ENCODE results near the gene ZSWIM5.

DNA sequence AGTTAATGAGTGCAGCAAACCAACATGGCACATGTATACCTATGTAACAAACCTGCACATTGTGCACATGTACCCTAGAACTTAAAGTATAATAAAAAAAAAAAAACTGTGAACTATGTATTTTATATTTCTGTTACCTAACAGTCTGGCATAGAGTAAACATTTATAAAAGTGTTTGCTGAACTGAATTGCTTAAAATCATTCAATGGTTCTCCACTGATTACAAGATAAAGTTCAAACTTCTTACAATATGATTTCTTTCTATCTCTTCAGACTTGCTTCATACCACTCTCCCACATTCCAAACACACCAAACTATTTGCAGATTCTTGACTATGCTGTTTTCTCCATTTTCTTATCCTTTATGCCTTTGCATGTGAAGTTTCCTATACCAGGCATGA, 104.5 kb downstream of the ZSWIM5 start:
- TF ChIP-seq, protein P1, sequence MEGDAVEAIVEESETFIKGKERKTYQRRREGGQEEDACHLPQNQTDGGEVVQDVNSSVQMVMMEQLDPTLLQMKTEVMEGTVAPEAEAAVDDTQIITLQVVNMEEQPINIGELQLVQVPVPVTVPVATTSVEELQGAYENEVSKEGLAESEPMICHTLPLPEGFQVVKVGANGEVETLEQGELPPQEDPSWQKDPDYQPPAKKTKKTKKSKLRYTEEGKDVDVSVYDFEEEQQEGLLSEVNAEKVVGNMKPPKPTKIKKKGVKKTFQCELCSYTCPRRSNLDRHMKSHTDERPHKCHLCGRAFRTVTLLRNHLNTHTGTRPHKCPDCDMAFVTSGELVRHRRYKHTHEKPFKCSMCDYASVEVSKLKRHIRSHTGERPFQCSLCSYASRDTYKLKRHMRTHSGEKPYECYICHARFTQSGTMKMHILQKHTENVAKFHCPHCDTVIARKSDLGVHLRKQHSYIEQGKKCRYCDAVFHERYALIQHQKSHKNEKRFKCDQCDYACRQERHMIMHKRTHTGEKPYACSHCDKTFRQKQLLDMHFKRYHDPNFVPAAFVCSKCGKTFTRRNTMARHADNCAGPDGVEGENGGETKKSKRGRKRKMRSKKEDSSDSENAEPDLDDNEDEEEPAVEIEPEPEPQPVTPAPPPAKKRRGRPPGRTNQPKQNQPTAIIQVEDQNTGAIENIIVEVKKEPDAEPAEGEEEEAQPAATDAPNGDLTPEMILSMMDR (tag by site-specific recombination; IDR thresholded peaks at IDR 0.05) = no peak
- TF ChIP-seq BCL11A (tag by site-specific recombination; IDR thresholded peaks at IDR 0.05; ENCODE audit: low read depth) = no peak
- no peak for TF ChIP-seq ZNF37A (tag by site-specific recombination; IDR thresholded peaks at IDR 0.05)
- TF ChIP-seq ZNF791 (tag by site-specific recombination; IDR thresholded peaks at IDR 0.05) = no peak
- TF ChIP-seq ZNF747 (tag by site-specific recombination; IDR thresholded peaks at IDR 0.05) = no peak
- TF ChIP-seq, protein P2, sequence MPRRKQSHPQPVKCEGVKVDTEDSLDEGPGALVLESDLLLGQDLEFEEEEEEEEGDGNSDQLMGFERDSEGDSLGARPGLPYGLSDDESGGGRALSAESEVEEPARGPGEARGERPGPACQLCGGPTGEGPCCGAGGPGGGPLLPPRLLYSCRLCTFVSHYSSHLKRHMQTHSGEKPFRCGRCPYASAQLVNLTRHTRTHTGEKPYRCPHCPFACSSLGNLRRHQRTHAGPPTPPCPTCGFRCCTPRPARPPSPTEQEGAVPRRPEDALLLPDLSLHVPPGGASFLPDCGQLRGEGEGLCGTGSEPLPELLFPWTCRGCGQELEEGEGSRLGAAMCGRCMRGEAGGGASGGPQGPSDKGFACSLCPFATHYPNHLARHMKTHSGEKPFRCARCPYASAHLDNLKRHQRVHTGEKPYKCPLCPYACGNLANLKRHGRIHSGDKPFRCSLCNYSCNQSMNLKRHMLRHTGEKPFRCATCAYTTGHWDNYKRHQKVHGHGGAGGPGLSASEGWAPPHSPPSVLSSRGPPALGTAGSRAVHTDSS (tag by site-specific recombination; IDR thresholded peaks at IDR 0.05) = no peak

All from HEK293 (cell line).